Measurements from ENCODE around the gene FMO1.

FMO1 gene

DNA sequence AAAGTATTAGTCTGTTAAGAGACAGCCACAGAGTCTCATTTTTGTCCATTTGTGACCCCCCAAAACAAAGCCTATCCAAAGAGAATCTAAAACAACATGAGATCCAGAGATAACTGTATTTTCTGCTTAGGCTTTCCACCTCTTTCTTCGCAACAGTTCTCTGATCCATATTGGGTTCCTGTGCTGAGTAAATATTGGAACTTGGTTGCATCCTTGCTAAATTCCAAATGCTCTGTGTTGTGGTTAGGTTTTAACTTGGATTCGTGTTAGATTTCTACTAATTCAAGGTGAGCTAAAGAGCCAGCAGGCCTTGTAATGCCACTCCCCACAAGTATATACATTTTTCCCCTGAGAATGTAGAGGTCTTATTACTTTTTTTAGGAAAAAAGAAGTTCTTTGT is 29.2 kb downstream of the FMO1 start:
- TF ChIP-seq POLR2A (IDR thresholded peaks at IDR 0.05; ENCODE audit: extremely low read depth, insufficient read length) (no peak), CTCF (IDR thresholded peaks at IDR 0.05; ENCODE audit: low read depth, low read length) (no peak), MYC (IDR thresholded peaks at IDR 0.05; ENCODE audit: low read depth, low read length) (no peak), MAX (IDR thresholded peaks at IDR 0.05; ENCODE audit: low read depth, low read length) (no peak)
- no peak overlapping the region for H3K4me3 ChIP-seq (ENCODE audit: low read depth, low read length)
- no peak for DNase-seq (ENCODE audit: low read depth)

GRCh38 chr1:171279234-171279633 is 30.9 kb downstream of the FMO1 start:
- TF ChIP-seq MYC (IDR thresholded peaks at IDR 0.05; ENCODE audit: low read depth, low read length): no peak
- TF ChIP-seq MAX (IDR thresholded peaks at IDR 0.05; ENCODE audit: low read depth, low read length): no peak
- TF ChIP-seq POLR2A (IDR thresholded peaks at IDR 0.05; ENCODE audit: extremely low read depth, insufficient read length): no peak
- no peak for TF ChIP-seq CTCF (IDR thresholded peaks at IDR 0.05; ENCODE audit: low read depth, low read length)
- DNase-seq (ENCODE audit: low read depth): no peak
- H3K4me3 ChIP-seq (ENCODE audit: low read depth, low read length): no peak overlapping the region

- DNase-seq (ENCODE audit: low read depth): no peak
- TF ChIP-seq MYC (IDR thresholded peaks at IDR 0.05; ENCODE audit: low read depth, low read length) (no peak), POLR2A (IDR thresholded peaks at IDR 0.05; ENCODE audit: extremely low read depth, insufficient read length) (no peak), CTCF (IDR thresholded peaks at IDR 0.05; ENCODE audit: low read depth, low read length) (no peak), MAX (IDR thresholded peaks at IDR 0.05; ENCODE audit: low read depth, low read length) (no peak)
- H3K4me3 ChIP-seq (ENCODE audit: low read depth, low read length): no peak overlapping the region
Observed at GRCh38 chr1:171279678-171280077, 31.4 kb downstream of the FMO1 start.

GRCh38 chr1:171280599-171280998 is 32.3 kb downstream of the FMO1 start:
- DNase-seq (ENCODE audit: low read depth): no peak
- no peak overlapping the region for H3K4me3 ChIP-seq (ENCODE audit: low read depth, low read length)
- TF ChIP-seq MYC (IDR thresholded peaks at IDR 0.05; ENCODE audit: low read depth, low read length) (no peak), MAX (IDR thresholded peaks at IDR 0.05; ENCODE audit: low read depth, low read length) (no peak), CTCF (IDR thresholded peaks at IDR 0.05; ENCODE audit: low read depth, low read length) (no peak), POLR2A (IDR thresholded peaks at IDR 0.05; ENCODE audit: extremely low read depth, insufficient read length) (no peak)

GRCh38 chr1:171286032-171286705 is 37.9 kb downstream of the FMO1 start:
- TF ChIP-seq CTCF (IDR thresholded peaks at IDR 0.05; ENCODE audit: low read depth, low read length) (no peak), MAX (IDR thresholded peaks at IDR 0.05; ENCODE audit: low read depth, low read length) (no peak), POLR2A (IDR thresholded peaks at IDR 0.05; ENCODE audit: extremely low read depth, insufficient read length) (no peak), MYC (IDR thresholded peaks at IDR 0.05; ENCODE audit: low read depth, low read length) (no peak)
- H3K4me3 ChIP-seq (ENCODE audit: low read depth, low read length): no peak overlapping the region
- DNase-seq (ENCODE audit: low read depth): peak; percentile 25

All from NB4 (cell line).